ENCODE data around the gene SFI1.
"Not testable (repeated sequence)": the region's sequence is repeated elsewhere in the genome, so short reads cannot be mapped to it uniquely, and the experiment has no call there.

SFI1 gene

DNA sequence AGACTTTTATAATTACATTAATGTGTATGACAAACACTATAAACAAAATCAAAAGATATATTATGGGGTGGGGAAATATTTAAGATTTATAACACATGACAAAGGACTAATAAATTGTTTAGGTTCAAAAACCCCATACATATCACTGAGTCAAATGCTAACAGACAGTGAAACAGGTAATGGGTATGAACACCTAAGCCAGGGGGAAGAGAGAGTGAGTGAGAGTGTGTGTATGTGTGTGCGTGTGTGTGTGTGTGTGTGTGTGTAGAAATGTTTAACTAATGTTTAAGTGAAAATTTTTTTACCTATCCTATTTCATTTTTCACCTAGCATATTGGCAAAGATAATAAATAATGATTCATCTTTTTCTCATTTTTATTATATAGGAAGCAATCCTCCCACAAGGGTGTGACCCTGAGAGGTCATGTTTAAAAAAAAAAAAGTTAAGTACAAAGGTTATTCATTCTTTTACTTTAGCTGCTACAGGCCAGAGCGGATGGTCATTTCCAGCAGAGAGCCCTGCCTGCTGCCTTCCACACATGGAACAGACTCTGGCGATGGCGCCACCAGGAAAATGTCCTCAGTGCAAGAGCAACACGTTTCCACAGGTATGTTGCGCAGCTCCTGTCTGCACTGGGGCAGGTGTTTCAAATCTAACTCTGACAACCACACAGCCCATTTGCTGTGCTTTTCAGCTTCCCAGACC is 92.8 kb downstream of the SFI1 start:
- DNase-seq (ENCODE audit: low spot score) = no peak

DNA sequence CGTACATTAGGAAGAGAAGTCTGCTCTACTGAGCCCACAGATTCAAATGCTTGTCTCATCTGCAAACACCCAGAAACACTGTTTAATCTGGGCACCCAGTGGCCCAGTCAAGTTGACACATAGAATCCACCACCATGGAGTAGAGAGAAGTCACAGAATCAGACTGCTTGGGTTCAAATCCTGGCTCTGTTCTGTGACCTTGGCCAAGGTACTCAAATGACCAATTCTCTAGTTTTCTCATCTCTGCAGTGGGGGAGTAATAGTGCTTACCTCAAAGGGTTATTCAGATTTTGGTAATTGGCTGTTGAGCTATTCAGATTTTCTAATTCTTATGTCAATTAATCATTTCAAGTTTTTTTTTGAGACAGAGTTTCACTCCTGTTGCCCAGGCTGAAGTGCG is 93.8 kb downstream of the SFI1 start:
- not testable (repeated sequence) for DNase-seq (ENCODE audit: low spot score)

DNA sequence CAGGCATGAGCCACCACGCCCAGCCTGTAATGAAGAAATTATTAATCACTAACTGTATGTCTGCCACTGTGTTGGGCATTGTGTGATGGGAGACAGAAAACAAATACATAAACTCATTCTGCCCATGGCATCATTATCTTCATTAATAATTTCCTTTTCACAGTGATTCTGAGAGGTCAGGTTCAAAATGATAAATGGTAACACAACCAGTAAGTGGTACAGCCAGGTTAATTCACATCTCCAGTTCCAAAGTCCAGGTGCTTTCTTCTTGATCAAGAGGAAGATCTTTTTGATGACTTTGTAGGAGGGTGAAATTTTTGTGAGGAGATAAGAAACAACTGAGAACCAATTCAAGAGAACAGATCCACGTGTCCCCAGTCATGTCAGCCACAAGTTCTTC is 98.9 kb downstream of the SFI1 start:
- no peak for DNase-seq (ENCODE audit: low spot score)

DNA sequence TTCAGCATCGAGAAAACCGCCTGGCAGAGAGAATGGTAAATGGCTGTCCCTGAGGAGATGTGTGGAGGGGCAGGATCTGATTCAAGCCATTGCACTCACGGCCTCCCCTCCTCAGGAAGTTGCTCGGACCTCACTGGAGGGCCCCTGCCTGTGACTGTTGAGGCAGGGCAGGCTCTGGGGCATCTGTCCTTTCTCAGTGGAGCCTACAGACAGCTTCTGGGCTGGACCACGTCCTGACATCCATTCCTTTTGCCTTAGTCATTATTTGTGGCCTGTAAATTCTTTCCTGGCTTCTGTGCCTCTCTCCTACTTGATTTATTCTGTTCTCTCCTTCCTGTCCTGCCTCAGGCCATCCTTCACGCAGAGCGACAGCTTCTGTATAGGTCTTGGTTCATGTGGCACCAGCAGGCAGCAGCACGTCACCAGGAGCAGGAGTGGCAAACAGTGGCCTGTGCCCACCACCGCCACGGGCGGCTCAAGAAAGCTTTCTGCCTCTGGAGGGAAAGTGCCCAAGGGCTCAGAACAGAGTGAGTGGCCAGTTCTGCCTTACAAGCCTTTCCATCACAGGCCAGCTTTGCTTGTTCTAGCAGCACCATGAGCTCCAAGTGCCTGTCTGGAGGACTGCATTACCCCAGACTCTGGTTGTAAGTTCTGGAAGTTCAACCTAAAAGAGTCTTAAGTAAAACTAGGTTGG is 106.1 kb downstream of the SFI1 start:
- no peak for DNase-seq (ENCODE audit: low spot score)

DNA sequence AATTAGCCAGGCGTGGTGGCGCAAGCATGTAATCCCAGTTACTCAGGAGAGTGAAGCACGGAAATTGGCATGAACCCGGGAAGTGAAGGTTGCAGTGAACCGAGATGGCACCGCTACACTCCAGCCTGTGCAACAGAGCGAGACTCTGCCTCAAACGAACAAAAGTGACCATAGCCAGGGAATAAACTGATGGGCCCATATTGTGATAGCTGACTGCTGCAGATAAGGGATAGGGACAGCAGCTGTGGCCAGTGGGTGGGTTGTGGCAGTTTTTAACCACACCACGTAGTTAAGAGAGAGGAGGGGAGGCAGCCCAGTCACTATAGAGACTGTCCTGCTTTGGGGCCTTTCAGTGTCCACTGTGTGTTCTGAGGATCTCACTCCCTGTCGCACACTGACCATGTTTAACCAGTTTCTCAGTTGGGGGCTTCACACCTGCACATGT is 106.8 kb downstream of the SFI1 start:
- DNase-seq (ENCODE audit: low spot score) = no peak

DNA sequence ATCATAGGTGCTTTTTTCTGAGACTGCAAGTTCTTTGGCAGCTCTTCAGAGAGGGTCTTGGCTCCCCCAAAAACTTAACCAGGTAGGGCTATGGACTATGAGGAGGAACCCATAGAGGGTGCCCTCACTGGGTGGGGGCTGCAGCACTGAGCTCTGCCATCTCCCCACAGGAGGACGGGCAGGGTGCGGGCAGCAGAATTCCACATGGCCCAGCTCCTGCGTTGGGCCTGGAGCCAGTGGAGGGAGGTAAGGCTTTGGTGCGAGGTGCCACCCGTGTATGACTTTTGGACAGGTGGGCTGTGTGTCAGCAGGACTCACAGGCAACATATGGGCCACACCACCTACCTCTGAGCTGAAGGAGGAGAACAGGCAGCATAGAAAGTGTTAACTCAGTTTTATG is 107.2 kb downstream of the SFI1 start:
- DNase-seq (ENCODE audit: low spot score) = no peak

DNA sequence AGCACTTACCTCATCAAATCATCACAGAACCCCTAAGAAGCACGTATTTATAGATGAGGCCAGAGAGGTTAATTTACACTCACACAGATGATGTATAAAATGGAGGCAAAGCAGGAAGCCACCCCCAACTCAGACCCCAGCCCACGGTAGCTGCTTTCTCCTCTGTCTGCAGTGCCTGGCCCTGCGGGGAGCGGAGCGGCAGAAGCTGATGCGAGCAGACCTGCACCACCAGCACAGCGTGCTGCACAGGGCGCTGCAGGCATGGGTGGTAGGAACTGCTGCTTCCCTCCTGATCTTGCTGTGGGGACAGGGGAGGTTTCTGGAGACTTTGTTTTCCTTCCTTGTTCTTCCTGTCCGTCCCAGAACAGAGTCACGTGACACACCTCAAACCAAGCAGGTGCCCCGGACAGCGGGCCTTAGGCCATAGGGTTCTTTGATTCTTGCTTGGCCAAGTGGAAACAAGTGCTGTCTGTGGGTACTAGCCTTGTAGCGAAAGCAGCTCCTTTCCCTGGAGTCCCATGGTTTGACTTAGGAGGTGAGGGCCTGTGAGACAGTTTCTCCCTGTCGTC is 107.9 kb downstream of the SFI1 start:
- no peak for DNase-seq (ENCODE audit: low spot score)

DNA sequence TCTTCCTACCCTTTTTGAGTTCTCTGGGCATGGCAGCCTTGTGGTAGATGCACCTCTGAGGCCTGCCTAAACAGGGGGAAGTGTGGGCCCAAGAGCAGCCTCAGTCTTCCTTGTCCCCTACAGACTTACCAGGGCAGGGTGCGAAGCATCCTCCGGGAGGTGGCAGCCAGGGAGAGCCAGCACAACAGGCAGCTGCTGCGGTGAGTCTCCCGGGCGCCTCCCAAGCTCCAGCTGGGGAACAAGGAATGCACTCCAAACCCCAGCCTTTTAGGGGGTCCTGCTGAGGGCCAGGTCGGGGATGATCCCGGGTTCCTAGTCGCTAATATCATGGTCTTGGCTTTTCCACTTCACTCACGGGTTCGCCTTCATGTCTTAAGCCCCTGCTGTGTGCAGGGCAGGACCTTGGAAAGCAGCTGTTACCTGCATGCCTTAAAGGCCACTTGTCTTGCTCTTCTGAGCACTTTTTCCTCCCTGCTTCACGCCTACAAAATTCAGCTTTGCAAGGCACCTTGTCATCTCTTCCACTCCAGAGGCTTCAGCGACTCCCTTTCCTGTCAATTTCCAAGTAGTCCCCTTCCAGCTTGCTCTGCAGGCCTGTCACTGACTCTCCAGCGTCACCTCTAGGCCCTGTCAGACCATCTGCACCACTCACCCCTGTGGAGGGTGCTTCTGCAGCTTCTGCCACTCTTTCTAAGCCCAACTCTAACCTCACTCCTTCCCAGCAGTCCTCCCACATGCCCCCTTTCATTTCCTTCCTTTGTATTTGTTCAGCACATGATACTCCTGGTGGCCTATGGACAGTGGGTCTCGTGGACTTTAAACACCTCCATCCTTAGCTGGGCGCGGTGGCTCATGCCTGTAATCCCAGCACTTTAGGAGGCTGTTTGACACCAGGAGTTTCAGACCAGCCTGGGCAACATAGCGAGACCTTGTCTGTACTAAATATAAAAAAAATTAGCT is 108.7 kb downstream of the SFI1 start:
- DNase-seq (ENCODE audit: low spot score) = no peak

DNA sequence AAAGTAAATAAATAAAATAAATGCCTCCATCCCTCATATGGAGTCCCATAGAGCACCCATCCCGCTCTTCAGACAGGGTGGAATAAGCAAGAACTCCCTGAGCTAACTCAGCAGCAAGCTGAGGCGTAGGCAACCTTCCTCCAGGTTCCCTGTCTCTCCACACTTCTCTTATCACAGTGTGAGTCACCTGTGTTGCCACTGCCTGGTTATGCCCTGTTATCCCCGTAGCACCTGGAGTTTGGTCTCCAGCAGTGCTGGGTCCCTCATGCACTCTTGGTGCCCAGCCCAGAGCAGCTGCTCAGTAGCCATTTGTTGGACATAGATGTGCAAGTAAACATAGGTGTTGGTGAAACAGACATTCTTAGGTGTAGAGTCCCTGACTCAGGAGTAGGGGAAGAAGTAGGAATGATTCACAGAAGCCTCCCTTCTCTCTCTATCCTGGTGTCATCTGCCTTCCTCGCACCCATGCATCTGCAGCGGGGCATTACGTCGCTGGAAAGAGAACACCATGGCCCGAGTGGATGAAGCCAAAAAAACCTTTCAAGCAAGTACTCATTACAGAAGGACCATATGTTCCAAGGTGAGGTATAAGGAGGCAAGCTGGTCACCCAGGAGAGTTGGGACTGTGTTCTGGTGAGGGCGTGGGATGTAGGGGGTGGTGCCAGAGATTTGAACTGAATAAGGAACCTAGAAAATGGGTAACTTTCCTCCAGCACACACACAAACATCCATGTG is 109.7 kb downstream of the SFI1 start:
- no peak for DNase-seq (ENCODE audit: low spot score)

DNA sequence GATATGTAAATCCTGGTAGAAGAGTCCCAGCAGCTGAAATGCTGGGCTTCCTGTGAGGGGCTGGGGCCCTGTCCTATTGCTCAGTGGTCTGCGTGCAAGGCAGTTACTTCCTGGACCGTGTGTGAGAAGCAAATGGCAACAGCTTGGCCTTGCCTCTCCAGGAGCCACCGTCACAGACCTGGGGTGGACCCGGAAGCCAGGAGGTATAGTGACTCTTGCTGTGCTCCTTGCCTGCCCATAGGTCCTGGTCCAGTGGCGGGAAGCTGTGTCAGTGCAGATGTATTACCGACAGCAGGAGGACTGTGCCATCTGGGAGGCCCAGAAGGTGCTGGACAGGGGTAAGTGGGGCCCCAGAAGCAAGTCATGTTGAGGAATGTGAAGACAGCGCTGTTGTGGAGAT is 111.4 kb downstream of the SFI1 start:
- DNase-seq (ENCODE audit: low spot score) = no peak

DNA sequence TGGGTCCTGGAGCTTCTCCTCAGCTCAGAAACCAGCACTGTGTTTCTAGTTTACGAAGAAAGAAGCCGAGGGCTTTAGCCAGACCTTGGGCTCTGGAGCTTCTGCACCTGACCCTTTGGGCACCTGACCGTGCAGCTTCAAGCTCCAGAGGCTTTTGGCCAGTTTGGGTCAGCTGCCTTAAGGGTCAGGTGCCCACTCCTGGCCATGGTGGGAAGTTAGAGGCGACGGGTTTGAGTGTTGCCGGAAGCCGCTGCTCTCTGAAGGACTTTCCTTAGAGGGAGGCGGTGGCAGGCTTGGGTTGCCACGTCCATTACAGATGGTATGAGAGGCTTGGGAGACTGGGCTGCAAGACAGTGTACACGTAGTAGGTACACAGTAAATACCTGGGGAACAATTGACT is 113.4 kb downstream of the SFI1 start:
- DNase-seq (ENCODE audit: low spot score) = no peak

DNA sequence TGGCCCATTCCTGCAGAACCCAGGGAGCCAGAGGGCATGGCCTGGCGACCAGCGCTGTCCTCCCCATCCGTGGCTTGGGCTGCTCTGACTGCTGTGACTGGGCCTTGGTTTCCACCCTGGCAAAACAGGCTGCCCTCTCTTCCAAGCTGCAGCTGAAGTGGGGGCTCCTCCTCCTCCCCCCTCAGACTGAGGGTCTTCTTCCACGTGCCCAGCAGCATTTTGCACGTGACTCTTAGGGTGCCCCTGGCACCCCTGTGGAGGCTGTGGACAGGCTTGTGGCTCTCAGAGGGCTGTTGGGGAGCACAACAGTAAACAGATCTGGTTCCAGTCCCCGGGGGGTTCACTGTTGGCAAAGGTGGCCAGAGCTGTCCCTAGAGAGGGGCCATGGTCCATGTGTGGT is 114.3 kb downstream of the SFI1 start:
- DNase-seq (ENCODE audit: low spot score) = no peak

DNA sequence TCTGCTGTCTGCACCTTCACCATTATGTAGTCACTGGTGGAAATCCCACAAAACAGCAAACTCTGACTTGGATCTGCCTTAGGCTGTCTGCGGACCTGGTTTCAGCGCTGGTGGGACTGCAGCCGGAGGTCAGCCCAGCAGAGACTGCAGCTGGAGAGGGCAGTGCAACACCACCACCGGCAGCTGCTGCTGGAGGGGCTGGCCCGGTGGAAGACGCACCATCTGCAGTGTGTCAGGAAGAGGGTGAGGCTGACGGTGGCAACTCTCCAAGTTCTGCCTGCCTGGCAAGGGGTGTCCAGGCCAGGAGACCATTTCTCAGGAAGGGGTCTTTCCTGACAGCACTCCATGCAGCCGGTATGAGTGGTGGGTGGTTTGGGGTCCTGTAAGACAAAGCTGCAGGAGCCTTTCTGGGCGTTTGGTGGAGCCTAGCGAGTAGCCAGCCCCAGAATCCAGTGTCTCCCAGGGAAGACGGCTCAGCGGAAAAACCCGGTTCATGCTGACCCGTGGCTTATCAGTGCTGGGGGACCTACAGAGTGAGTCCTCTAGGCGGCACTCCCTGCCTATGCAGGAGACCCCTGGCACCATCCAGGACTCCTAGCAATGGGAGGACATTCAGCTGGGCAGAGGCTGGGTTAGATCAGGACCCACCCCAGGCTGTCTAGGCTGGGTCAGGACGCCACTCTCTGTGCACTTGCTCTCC is 114.9 kb downstream of the SFI1 start:
- DNase-seq (ENCODE audit: low spot score) = no peak

DNA sequence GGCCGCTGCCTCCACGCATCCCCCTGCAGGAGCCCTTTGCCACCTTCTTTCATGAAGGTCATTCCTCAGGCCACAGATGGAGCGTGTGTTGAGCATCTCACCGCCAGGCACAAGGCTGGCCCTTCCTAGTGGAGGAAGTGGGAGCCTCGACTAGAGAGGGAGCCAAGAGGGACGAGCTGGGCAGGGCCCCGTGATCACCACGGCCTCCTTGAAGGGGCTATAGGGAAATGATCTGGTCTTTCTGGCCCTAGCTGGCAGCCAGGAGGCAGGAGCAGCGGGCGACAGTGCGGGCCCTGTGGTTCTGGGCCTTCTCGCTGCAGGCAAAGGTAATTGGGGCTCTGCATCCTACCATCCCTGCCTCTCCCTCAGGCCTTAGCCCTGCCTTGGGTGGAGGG is 116.6 kb downstream of the SFI1 start:
- no peak for DNase-seq (ENCODE audit: low spot score)

DNA sequence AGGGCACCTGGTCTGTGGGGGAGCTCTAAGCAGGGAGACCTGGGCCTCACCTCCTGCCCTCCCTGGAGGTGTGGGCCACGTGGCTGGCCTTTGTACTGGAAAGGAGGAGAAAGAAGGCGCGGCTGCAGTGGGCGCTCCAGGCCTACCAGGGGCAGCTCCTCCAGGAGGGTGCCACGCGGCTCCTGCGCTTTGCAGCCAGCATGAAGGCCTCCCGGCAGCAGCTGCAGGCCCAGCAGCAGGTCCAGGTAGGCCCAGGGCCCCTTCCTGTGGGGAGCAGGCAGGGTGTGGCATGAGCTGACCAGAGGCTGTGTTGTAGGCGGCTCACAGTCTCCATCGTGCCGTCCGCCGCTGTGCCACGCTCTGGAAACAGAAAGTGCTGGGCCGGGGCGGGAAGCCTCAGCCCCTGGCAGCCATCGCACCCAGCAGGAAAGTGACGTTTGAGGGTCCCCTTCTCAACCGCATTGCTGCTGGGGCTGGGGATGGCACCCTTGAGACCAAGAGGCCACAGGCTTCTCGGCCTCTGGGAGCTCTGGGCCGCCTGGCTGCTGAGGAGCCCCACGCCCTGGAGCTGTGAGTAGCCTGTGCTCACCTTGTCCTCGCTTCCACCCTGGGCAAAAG is 117.1 kb downstream of the SFI1 start:
- no peak for DNase-seq (ENCODE audit: low spot score)

DNA sequence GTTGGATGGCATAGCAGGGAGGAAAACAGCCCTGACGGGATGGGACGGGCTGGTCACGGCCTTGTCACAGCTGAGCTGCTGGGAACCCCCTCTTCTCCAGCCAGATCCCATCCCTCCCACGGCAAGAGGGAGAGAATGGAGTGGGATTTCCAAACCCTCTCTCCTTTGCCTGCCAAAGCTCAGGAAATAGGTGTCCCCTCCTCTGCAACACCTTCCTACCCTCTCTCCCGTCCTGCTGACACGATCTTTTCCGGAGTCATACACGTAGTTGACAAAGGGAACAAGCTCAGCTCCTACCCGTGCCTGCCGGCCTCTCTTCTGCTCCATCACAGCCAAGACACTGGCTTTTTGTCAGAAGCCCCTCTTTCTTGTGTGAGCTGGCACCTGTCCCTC is 117.6 kb downstream of the SFI1 start:
- DNase-seq (ENCODE audit: low spot score) = no peak

DNA sequence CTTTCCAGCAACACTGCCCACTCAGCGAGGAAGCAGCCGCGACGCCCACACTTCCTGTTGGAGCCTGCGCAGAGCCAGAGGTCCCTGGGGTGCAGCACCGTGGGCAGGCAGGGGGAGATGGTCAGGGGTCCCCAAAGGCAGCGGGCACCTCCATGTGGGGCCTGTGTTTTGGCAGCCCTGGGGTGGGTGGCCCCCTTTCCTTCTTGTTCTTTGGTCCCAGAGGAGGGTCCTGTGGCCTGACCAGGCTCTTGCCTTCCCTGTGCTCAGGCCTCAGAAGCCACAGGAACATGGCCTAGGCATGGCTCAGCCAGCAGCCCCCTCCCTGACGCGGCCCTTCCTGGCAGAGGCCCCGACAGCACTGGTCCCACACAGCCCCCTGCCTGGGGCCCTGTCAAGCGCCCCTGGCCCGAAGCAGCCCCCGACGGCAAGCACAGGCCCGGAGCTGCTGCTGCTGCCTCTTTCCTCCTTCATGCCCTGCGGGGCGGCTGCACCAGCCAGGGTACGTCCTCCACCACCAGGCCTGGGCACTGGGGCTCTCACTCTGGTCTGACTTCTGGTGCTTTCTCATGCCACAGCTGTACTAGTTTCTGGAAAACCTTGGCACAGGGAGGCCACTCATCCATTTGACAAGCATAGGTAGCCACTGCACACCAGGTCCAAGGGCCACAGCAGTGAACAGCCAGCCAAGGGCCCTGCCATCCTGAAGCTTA is 118.6 kb downstream of the SFI1 start:
- DNase-seq (ENCODE audit: low spot score) = no peak

DNA sequence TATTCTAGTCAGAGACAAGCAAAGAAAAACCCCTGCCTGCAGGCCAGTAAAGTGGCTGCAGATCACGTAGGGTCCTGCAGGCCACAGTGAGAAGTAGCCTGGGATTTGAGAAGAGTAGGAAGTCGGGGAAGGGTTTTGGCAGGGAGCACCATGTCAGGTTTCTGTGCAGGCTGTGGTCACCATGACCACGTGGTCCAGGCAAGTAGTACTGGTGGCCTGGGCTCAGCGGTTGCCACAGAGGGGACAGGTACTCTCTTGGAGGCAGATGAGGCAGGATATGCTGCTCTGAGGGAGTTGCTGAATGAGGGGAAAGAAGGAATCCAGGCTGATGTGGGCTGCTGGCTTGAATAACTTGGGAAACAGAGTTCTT is 119.1 kb downstream of the SFI1 start:
- no peak for DNase-seq (ENCODE audit: low spot score)

DNA sequence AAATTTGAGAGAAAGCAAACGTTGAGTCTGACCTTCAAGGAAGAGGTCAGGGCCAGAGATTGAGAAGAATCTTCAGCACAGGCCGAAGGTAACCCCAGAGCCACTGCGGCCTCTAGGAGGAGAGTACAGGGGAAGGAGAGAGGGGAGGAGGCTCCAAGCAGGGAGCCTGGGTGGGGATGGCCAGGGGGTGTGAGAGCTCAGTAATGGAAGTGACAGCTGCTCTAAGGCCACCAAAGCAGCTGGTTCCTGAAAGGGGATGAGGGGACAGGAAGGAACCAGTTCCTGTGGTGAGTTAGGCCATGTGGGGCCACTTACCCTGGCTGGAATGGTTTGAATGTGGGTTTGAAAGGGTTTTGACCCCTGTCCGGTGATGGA is 119.6 kb downstream of the SFI1 start:
- no peak for DNase-seq (ENCODE audit: low spot score)

DNA sequence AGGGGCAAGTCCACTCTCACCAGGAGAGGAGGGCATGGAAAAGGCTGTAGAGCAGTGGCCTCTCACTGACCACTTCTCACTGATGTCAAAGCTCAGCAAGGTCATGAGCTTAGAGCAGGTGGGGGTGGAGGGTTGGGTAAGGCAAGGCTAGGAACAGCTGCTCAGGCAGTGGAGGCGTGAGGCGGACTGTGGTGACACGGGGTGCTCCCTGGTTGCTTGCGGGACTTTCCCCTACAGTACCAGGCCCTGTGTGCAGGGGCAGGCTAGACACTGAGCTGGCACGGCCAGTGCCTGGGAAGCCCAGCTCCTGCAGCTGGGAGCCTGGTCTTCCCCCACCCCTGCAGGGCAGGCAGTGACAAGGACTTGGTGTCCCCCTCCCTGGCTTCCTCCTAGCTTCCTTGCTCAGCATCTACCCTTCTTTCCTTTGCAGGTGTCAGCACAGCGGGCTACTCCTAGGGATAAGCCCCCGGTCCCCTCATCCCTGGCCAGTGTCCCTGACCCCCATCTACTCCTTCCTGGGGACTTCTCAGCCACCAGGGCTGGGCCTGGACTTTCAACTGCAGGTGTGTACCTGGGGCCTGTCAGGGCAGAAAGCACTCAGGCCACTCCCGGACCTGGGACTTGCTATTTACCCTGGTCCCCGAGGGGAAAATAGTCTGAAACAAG is 120.1 kb downstream of the SFI1 start:
- DNase-seq (ENCODE audit: low spot score) = no peak

Measured in activated CD4-positive, alpha-beta T cell treated with anti-CD3 and anti-CD28 coated beads, Interleukin-2, Interleukin-4, amounts not matched to agents 100 ng/mL and 50 ng/mL, durations not matched to agents 16 hours and 8 hours (primary cell).